Measurements from ENCODE around the gene PMFBP1.

DNA sequence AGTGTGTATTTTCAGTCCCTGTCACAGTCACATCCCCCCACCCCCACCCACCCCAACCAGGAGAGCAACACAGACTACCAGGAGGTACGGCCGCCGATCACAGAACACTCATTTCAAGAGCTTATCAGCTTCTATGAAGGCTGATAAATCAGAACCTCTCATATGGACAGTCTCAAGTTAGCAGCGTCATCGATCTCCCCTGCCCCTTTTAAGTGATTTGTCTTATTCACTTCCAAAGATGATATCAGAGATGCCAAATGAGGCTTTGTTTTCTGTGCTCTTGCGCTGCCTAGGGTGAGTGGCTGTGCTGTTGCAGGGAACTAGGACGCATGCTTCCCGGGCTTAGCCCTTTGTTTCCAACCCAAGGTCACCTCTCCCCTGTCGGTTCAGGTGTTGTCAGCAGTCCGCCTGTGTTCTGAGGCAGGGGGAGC is 26.8 kb upstream of the PMFBP1 start:
- TF ChIP-seq EZH2phosphoT487 (IDR thresholded peaks at IDR 0.05; ENCODE audit: unreplicated experiment) (no peak), POLR2AphosphoS5 (IDR thresholded peaks at IDR 0.05; ENCODE audit: low read depth) (no peak), JUNB (IDR thresholded peaks at IDR 0.05; ENCODE audit: unreplicated experiment) (no peak)
- TF ChIP-seq, protein P1, sequence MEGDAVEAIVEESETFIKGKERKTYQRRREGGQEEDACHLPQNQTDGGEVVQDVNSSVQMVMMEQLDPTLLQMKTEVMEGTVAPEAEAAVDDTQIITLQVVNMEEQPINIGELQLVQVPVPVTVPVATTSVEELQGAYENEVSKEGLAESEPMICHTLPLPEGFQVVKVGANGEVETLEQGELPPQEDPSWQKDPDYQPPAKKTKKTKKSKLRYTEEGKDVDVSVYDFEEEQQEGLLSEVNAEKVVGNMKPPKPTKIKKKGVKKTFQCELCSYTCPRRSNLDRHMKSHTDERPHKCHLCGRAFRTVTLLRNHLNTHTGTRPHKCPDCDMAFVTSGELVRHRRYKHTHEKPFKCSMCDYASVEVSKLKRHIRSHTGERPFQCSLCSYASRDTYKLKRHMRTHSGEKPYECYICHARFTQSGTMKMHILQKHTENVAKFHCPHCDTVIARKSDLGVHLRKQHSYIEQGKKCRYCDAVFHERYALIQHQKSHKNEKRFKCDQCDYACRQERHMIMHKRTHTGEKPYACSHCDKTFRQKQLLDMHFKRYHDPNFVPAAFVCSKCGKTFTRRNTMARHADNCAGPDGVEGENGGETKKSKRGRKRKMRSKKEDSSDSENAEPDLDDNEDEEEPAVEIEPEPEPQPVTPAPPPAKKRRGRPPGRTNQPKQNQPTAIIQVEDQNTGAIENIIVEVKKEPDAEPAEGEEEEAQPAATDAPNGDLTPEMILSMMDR (conservative IDR thresholded peaks at IDR 0.05; ENCODE audit: low read depth in 2 of 2) = no peak
- TF ChIP-seq, protein P2, sequence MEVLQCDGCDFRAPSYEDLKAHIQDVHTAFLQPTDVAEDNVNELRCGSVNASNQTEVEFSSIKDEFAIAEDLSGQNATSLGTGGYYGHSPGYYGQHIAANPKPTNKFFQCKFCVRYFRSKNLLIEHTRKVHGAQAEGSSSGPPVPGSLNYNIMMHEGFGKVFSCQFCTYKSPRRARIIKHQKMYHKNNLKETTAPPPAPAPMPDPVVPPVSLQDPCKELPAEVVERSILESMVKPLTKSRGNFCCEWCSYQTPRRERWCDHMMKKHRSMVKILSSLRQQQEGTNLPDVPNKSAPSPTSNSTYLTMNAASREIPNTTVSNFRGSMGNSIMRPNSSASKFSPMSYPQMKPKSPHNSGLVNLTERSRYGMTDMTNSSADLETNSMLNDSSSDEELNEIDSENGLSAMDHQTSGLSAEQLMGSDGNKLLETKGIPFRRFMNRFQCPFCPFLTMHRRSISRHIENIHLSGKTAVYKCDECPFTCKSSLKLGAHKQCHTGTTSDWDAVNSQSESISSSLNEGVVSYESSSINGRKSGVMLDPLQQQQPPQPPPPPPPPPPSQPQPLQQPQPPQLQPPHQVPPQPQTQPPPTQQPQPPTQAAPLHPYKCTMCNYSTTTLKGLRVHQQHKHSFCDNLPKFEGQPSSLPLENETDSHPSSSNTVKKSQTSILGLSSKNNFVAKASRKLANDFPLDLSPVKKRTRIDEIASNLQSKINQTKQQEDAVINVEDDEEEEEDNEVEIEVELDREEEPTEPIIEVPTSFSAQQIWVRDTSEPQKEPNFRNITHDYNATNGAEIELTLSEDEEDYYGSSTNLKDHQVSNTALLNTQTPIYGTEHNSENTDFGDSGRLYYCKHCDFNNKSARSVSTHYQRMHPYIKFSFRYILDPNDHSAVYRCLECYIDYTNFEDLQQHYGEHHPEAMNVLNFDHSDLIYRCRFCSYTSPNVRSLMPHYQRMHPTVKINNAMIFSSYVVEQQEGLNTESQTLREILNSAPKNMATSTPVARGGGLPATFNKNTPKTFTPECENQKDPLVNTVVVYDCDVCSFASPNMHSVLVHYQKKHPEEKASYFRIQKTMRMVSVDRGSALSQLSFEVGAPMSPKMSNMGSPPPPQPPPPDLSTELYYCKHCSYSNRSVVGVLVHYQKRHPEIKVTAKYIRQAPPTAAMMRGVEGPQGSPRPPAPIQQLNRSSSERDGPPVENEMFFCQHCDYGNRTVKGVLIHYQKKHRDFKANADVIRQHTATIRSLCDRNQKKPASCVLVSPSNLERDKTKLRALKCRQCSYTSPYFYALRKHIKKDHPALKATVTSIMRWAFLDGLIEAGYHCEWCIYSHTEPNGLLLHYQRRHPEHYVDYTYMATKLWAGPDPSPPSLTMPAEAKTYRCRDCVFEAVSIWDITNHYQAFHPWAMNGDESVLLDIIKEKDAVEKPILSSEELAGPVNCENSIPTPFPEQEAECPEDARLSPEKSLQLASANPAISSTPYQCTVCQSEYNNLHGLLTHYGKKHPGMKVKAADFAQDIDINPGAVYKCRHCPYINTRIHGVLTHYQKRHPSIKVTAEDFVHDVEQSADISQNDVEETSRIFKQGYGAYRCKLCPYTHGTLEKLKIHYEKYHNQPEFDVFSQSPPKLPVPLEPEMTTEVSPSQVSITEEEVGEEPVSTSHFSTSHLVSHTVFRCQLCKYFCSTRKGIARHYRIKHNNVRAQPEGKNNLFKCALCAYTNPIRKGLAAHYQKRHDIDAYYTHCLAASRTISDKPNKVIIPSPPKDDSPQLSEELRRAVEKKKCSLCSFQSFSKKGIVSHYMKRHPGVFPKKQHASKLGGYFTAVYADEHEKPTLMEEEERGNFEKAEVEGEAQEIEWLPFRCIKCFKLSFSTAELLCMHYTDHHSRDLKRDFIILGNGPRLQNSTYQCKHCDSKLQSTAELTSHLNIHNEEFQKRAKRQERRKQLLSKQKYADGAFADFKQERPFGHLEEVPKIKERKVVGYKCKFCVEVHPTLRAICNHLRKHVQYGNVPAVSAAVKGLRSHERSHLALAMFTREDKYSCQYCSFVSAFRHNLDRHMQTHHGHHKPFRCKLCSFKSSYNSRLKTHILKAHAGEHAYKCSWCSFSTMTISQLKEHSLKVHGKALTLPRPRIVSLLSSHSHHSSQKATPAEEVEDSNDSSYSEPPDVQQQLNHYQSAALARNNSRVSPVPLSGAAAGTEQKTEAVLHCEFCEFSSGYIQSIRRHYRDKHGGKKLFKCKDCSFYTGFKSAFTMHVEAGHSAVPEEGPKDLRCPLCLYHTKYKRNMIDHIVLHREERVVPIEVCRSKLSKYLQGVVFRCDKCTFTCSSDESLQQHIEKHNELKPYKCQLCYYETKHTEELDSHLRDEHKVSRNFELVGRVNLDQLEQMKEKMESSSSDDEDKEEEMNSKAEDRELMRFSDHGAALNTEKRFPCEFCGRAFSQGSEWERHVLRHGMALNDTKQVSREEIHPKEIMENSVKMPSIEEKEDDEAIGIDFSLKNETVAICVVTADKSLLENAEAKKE (CRISPR knock-in tag; IDR thresholded peaks at IDR 0.05) = no peak
- TF ChIP-seq, protein P3, sequence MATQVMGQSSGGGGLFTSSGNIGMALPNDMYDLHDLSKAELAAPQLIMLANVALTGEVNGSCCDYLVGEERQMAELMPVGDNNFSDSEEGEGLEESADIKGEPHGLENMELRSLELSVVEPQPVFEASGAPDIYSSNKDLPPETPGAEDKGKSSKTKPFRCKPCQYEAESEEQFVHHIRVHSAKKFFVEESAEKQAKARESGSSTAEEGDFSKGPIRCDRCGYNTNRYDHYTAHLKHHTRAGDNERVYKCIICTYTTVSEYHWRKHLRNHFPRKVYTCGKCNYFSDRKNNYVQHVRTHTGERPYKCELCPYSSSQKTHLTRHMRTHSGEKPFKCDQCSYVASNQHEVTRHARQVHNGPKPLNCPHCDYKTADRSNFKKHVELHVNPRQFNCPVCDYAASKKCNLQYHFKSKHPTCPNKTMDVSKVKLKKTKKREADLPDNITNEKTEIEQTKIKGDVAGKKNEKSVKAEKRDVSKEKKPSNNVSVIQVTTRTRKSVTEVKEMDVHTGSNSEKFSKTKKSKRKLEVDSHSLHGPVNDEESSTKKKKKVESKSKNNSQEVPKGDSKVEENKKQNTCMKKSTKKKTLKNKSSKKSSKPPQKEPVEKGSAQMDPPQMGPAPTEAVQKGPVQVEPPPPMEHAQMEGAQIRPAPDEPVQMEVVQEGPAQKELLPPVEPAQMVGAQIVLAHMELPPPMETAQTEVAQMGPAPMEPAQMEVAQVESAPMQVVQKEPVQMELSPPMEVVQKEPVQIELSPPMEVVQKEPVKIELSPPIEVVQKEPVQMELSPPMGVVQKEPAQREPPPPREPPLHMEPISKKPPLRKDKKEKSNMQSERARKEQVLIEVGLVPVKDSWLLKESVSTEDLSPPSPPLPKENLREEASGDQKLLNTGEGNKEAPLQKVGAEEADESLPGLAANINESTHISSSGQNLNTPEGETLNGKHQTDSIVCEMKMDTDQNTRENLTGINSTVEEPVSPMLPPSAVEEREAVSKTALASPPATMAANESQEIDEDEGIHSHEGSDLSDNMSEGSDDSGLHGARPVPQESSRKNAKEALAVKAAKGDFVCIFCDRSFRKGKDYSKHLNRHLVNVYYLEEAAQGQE (IDR thresholded peaks at IDR 0.05; ENCODE audit: unreplicated experiment) = no peak
